Thyroid gland (tissue), 4 donors: ENCODE results near the gene SLC34A2.

Experiments
- CTCF ChIP-seq, 6 experiments: fragments of 200-600 bp in 3 of 6; fragments of 450-650 bp in 3 of 6; sonication (generic) in 3 of 6; IDR thresholded peaks; one replicate each; pipeline ENCODE4 v1.5.1; 2016 to 2019; ENCODE audit warnings: antibody characterized with exemption in 6 of 6, mild to moderate bottlenecking in 2 of 6, inconsistent platforms in 1 of 6, moderate library complexity in 1 of 6
- POLR2A ChIP-seq, 2 donors: fragments of 450-650 bp; IDR thresholded peaks; one replicate each; pipeline ENCODE4 v1.6.1; 2017; ENCODE audit warnings: antibody characterized with exemption in 2 of 2, mild to moderate bottlenecking in 2 of 2, moderate library complexity in 1 of 2

- TF ChIP-seq CTCF (IDR thresholded peaks at IDR 0.05) (no peak), POLR2A (IDR thresholded peaks at IDR 0.05) (no peak)
These were observed 2.7 kb downstream of the SLC34A2 start for GRCh38 chr4:25658357-25658771.
